Raji (cell line): ENCODE measurements around the gene CPNE2.

Experiments
- POLR2A ChIP-seq: IDR thresholded peaks from 2 replicates; pipeline ENCODE4 v1.6.1; 2011; ENCODE audit warnings: low read depth, low read length, control low read depth; ENCODE audit not compliant: insufficient read depth

CPNE2 gene

DNA sequence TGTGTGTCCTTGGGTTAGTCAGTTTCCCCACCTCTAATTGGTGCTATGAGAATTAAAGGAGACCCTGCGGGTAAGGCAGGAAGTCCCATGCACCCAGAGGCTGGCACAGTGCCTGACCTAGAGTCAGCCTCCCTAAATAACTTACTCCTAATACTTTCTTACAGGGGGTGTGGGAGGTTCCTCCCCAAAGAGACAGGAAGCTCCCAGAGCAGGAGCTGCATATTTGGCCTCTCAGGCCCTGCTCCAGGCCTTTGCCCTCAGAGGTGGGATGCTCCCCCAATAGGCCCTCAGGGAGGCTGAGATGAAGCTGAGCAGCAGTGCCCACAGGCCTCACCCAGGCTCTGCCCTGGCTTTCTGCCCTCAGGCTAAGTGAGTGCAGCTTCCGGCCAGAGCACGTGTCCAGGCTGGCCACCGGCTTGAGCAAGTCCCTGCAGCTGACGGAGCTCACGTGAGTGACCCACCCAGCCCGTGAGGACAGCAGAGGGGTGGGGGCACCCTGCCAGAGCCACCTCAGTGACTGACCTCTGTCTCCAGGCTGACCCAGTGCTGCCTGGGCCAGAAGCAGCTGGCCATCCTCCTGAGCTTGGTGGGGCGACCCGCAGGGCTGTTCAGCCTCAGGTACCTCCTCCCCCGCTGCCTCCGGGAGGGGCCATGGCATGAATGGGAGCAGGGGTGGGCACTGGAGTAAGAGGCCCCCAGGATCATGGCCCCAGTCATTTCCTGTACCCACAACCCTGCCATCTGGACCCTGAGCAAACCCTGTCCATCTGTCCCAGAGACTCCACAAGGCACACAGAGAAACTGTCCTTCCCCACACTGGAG is 31.1 kb upstream of the CPNE2 start:
- TF ChIP-seq POLR2A, result no peak

DNA sequence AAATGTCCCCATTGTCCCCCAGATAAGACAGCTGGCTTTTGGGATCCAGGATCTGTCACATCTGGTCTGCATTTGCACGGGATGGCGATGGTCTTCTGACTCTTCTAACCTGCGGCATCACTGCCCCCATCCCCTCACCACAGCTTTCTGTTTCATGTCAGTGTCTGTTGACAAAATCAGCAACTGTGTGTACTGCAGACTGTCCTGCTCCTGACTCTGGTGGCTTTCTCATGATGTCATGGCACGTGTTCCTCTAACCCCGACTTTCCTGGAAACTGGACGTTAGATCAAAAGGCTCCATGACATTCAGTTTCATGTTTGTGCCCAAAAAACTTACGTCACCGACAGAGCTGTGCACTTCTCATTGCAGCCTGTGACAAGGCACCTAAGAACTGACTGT is 30.1 kb upstream of the CPNE2 start:
- no peak for TF ChIP-seq POLR2A

DNA sequence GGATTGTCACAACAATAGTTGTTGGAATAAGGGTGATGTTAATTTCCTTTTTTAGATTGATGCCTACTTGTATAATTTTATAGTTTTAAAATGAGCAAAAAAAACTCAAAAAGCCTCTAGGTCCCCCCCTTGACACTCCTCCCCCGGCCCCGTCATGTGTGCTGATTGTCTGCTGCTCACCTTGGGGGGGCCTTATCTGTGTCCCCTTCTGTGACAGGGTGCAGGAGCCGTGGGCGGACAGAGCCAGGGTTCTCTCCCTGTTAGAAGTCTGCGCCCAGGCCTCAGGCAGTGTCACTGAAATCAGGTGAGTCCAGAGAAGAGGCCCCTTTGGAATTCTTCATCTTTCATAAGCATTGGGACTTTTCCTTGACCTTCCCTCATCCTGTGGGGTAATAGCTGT is 27.4 kb upstream of the CPNE2 start:
- no peak for TF ChIP-seq POLR2A

DNA sequence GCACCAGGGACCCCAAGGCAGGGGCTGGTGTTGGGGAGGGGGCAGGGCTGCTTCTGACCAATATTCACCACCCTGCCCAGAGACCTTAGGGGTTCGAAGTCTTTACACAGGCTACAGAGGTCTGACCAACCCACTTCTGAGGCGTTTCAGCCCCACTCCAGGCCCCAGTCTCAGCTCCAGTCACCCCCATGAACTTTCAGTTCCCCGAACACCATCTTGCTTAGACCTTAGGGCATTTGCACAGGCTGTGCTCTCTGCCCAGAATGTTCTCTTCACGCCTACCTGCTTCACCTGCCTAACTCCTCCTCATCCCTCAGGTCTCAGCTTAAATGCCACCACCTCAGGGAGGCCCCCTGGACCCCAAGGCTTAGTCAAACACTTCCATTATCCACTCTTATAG is 25.8 kb upstream of the CPNE2 start:
- no peak for TF ChIP-seq POLR2A

DNA sequence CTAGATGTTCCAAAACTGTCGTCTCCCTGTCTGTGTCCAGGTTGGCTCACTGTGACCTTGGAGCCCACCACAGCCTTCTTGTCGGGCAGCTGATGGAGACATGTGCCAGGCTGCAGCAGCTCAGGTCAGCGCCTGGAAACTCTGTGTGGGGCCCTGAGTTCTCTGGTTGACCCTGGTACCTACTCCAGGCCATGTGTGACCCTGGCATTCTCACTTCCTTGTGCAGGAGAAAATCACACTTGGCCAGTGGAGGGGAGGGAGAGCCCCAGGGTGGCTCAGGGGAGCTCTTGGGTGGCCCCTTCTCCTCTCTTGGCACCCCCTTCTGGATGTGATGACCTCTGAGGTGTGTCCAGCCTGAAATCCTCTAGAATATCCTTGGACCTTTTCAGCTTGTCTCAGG is 25.0 kb upstream of the CPNE2 start:
- TF ChIP-seq POLR2A, result no peak

DNA sequence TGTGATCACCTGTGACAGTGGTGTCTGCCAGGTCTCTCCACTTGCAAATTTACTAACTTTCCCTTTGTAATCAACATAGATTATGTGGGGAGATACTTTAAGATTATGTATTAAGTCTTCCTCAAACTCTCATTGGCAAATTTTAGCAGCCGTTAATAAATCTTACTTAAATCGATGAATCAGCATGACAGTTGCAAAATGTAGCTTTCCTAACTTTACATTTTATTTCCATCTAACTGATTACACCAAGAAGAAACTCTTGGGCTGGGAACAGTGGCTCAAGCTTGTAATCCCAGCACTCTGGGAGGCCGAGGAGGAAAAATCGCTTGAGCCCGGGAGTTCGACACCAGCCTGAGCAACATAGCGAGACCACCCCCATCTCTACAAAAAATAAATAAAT is 23.3 kb upstream of the CPNE2 start:
- TF ChIP-seq POLR2A, result no peak

DNA sequence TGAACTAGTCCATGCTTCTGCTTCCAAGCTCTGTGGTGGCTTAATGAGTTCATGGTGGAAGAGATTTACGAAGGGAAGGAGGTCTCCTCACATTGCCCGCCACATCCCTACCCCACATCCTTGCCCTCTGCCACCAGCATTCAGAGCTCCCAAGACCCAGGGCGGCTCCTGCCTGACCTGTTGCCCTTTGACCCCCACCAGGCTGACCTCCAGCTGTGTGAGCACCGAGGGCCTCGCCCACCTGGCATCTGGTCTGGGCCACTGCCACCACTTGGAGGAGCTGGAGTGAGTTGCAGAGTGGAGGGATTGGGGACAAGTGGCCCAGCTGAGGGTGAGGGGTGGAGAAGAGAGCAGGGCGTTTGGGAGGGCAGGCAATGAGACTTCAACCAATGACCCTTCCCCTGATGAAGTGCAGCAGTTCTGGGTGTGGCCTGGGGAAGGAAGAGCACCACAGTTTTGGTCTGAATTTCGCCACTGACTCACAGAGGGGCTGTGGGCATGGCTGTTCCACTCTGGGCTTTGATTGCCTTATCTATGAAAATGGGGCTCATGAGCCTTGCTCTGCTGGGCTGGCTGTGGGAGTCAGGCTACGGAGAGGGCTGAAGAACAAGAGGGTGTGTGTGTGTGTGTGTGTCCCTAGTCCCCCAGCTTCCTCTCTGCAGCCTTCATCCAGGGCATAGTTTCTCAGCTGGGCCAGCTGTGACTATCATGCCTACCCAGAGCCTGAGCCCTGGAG is 22.6 kb upstream of the CPNE2 start:
- TF ChIP-seq POLR2A, result no peak

DNA sequence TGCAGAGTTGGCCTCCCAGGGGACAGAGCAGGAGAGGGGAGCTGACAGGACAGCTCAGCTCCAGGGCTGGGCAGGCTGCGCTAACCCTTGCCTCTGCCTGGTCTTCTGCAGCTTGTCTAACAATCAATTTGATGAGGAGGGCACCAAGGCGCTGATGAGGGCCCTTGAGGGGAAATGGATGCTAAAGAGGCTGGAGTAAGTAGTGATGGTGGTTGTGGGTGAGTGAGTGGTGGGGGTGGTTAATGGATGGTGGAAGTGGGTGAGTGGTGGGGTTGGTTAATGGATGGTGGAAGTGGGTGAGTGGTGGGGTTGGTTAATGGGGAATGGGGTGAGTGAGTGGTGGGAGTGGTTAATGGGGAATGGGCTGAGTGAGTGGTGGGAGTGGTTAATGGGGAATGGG is 22.0 kb upstream of the CPNE2 start:
- TF ChIP-seq POLR2A, result no peak

DNA sequence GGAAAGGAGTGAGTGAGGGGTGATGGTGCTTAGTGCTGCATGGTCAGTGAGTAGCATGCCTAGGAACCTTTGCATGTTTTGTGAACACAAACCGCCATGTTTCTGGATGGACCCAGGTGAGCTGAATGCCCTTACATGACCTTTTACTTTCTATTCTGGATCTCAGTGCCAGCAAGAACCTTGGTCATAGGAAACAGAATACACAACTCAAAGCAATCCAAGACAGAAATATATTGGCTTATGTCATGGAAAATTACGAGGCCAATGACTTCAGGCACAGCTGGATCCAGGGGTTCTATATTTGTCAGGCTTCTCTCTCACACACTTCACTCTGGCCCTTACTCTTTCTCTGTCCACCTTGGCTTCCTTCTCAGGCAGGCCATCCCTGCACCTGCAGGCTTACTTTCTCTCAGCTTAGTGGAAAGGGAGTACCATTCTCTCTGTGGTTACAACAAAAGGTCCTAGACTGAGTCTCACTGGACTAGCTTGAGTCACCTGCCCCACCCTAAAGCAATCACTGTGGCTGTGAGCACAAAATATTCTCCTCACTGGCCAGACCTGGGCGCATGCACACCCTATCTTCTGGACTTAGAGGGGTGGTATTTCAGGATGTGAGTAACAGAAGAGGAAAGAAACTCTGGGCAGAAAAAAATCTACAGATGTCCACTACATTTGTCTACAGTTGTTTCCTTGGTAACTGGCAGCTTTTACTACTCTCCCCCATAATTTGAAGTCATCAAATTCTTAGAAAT is 20.4 kb upstream of the CPNE2 start:
- TF ChIP-seq POLR2A, result no peak

DNA sequence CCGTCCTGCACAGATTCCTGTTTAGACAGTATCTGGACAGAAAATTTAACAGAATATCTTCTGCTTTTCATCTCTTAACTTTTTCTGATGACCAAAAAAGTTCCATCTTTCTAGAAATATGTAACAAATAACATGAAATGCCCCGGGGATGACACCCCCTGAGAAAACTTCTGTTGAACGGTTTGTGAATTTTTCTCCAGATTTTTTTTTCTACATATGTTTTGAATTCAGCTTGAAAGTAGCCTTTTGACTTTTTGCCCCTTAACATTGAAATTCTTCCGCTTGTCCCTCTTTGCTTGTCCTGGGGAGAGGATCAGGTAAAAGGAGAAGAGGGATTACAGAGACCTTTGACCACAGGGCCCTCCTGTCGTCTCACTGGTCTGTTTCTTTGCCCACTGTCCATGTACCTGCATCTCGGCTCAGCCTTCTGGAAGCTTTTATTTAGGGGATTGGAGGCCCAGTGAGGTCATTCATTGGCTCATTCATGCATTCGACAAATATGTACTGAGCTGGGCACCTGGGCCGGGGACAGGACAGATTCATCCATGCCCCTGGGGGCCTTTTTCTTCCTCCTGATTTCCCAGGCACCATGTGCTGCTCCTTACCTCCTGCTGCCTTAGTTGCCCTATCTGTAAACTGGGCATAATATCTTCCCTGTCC is 19.6 kb upstream of the CPNE2 start:
- no peak for TF ChIP-seq POLR2A

DNA sequence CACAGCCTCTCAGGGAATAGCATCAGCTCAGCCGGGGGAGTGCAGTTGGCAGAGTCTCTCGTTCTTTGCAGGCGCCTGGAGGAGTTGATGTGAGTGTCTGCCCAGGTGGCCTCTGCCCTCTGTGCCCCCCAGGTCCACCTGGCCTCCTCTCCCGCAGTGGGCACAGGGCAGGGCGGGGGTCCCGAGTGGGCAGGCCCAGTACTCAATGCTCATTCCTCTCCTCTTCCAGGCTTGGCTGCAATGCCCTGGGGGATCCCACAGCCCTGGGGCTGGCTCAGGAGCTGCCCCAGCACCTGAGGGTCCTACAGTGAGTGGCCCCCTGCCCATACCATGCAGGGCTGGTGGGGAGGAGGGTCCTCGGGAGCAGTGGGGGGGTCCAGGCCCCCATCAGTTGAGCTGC is 14.7 kb upstream of the CPNE2 start:
- TF ChIP-seq POLR2A, result no peak

DNA sequence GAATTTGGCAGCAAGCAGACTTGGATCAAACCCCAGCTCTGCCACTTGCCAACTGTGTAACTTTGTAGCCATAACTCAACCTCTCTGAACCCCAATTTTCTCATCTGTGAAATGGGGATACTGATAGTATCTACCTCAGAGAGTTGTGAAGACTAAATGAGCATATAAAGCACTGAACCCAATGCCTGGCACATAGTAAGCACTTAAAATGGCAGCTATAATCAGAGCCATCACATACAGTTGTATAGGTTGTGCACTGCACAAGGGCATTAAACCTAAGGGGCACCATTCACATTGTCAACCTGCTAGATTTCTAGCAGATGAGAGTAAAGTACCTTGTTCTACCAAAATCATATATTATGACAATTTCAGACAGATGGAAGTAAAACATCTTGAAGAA is 10.6 kb upstream of the CPNE2 start:
- TF ChIP-seq POLR2A, result no peak

DNA sequence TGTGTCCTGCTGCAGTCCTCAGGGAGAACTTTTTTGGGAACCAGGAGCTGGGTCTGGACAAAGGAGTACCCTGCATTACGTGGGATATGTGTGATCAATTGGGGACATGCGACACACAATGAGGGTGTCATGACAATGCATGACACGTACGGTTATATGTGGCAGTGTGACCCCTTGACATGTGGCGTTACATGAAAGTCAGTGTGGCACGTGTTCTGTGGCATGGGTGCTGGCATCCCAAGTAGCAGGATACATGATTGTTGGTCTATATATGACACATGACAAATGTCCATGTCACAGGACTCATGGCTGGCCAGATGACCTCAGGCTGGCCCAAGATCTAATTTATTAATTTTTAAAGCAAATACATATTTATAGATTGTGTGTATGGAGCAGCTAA is 9.7 kb upstream of the CPNE2 start:
- TF ChIP-seq POLR2A, result no peak

DNA sequence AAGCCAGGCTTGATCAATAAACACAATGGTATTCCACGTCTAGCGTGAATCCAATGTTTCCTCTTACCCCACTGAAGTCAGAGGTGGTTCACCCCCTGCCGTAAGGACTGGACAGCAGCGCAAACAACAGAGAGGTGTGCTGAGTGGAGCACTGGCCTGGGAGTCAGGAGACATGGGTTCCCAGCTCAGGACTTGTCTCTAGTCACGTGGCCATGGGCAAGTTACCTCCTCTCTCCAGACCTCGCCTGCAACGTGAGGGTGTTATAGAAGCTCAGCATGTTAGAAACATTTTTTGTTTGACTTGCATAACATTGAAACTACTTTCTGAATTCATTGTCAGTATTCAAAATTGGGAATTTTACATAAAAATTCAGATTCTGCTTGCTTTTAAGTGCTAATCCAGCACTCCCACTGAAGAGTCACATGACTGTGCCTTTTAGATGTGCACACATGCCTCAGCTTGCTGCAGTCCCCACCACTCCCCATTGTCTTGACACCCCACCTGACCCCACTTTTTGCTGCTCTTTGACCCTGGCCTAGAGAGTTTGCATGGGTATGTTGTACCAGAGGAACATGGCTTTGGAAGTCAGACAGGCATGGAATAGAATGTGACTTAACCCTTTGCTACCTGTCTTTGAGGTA is 8.8 kb upstream of the CPNE2 start:
- no peak for TF ChIP-seq POLR2A

DNA sequence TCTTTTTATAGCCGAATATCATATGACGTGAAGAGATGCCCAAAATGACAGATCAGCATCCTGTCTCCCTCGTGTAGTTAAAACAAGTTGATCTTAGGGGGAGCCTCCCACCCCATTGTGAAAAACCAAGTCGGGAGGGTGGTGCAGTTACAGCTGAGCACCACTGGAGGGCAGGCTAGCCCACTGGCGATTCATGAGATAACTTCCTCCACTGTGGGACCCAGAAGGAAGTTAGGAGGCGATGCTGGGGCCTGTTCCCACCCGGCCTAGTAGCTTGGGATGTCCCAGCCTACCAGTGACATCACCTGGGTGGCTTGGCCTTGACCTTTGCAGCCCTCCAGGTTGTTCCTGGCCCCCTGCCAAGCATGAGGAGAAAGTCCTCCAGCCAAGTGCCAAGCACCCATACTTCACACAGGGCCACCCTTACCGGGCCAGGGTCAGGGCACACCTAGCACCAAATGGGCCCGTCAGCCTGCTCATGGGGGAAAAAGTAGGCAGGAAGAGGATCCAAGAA is 8.1 kb upstream of the CPNE2 start:
- no peak for TF ChIP-seq POLR2A
